ENCODE results near the gene RDH5. TPM values are rescaled to one million over a fixed set of nuclear protein-coding genes. Genes with fewer than 3 reads are reported as not detected.

Gene RDH5
- polyA plus RNA-seq, 1 donor from 2014 or later, result 3.4 TPM

GRCh38 chr12:55697686-55698085 is 22.5 kb upstream of the RDH5 start:
- Histone ChIP-seq H3F3A (ENCODE audit: insufficient read depth, low read length, poor library complexity, severe bottlenecking) (no peaks in the 10 kb centered on the region), H3K79me2 (replicated peaks; ENCODE audit: insufficient read depth, low read length) (no peaks in the 10 kb centered on the region), H3K9ac (ENCODE audit: low read length) (no peak overlapping the region), H3K27me3 (ENCODE audit: insufficient read depth, low read depth, low read length) (no peaks in the 10 kb centered on the region), H3K9me2 (ENCODE audit: insufficient read depth, low read length) (no peaks in the 10 kb centered on the region), H4K20me1 (ENCODE audit: insufficient read depth) (no peaks in the 10 kb centered on the region), H3K36me3 (ENCODE audit: insufficient read depth, low read length) (no peaks in the 10 kb centered on the region), H3K9me3 (ENCODE audit: low read length) (no peaks in the 10 kb centered on the region), H3K4me2 (ENCODE audit: low read length) (no peak overlapping the region), H3K27ac (ENCODE audit: low read length) (no peak overlapping the region), H3K4me3 (ENCODE audit: low read length) (no peak overlapping the region), H2AFZ (ENCODE audit: low read depth, low read length) (no peak overlapping the region)
- TF ChIP-seq POLR2AphosphoS5 (IDR thresholded peaks at IDR 0.05) (no peak), REST (IDR thresholded peaks at IDR 0.05; ENCODE audit: borderline replicate concordance) (no peak), CTCF (IDR thresholded peaks at IDR 0.05; ENCODE audit: poor library complexity, severe bottlenecking) (no peak), RAD21 (conservative IDR thresholded peaks at IDR 0.05) (no peak), EP300 (conservative IDR thresholded peaks at IDR 0.05; ENCODE audit: poor library complexity, severe bottlenecking) (no peak), SMC3 (conservative IDR thresholded peaks at IDR 0.05; ENCODE audit: poor library complexity) (no peak), TAF1 (IDR thresholded peaks at IDR 0.05; ENCODE audit: low read depth) (no peak), MXI1 (conservative IDR thresholded peaks at IDR 0.05; ENCODE audit: poor library complexity, severe bottlenecking) (no peak), EZH2 (IDR thresholded peaks at IDR 0.05; ENCODE audit: borderline replicate concordance, insufficient read depth, low read length, poor library complexity, severe bottlenecking) (no peak)

- Histone ChIP-seq H3K27ac (ENCODE audit: low read length) (no peak overlapping the region), H3K9me2 (ENCODE audit: insufficient read depth, low read length) (no peaks in the 10 kb centered on the region)
- TF ChIP-seq TAF1 (IDR thresholded peaks at IDR 0.05; ENCODE audit: low read depth) (no peak), REST (IDR thresholded peaks at IDR 0.05; ENCODE audit: borderline replicate concordance) (no peak), SMC3 (conservative IDR thresholded peaks at IDR 0.05; ENCODE audit: poor library complexity) (no peak), EZH2 (IDR thresholded peaks at IDR 0.05; ENCODE audit: borderline replicate concordance, insufficient read depth, low read length, poor library complexity, severe bottlenecking) (no peak), MXI1 (conservative IDR thresholded peaks at IDR 0.05; ENCODE audit: poor library complexity, severe bottlenecking) (no peak), POLR2AphosphoS5 (IDR thresholded peaks at IDR 0.05) (no peak), RAD21 (conservative IDR thresholded peaks at IDR 0.05) (no peak), EP300 (conservative IDR thresholded peaks at IDR 0.05; ENCODE audit: poor library complexity, severe bottlenecking) (no peak), CTCF (IDR thresholded peaks at IDR 0.05; ENCODE audit: poor library complexity, severe bottlenecking) (no peak)
These were observed 21.8 kb upstream of the RDH5 start for GRCh38 chr12:55698241-55698955.

More at GRCh38 chr12:55698241-55698955, 21.8 kb upstream of the RDH5 start:
- Histone ChIP-seq H3F3A (ENCODE audit: insufficient read depth, low read length, poor library complexity, severe bottlenecking) (no peaks in the 10 kb centered on the region), H3K79me2 (replicated peaks; ENCODE audit: insufficient read depth, low read length) (no peaks in the 10 kb centered on the region), H3K4me3 (ENCODE audit: low read length) (no peak overlapping the region), H3K9me3 (ENCODE audit: low read length) (no peaks in the 10 kb centered on the region), H4K20me1 (ENCODE audit: insufficient read depth) (no peaks in the 10 kb centered on the region), H3K9ac (ENCODE audit: low read length) (no peak overlapping the region), H3K36me3 (ENCODE audit: insufficient read depth, low read length) (no peaks in the 10 kb centered on the region), H3K4me2 (ENCODE audit: low read length) (no peak overlapping the region), H3K27me3 (ENCODE audit: insufficient read depth, low read depth, low read length) (no peaks in the 10 kb centered on the region), H2AFZ (ENCODE audit: low read depth, low read length) (no peak overlapping the region)

Data from neural cell (in vitro differentiated cells).